GM19467 (cell line): ENCODE results near the gene FGF22.
"Not testable (repeated sequence)": the region's sequence is repeated elsewhere in the genome, so short reads cannot be mapped to it uniquely, and the experiment has no call there.

Source experiments
- ATAC-seq: cut with Tn5 transposase; IDR thresholded peaks from one replicate; pipeline ENCODE4 v1.9.1; 2021; ENCODE audit warnings: mild to moderate bottlenecking, moderate library complexity; ENCODE audit not compliant: unreplicated experiment

FGF22 gene

GRCh38 chr19:621819-622218 is 17.9 kb upstream of the FGF22 start:
- no peak for ATAC-seq

GRCh38 chr19:622666-623065 is 17.0 kb upstream of the FGF22 start:
- no peak for ATAC-seq

DNA sequence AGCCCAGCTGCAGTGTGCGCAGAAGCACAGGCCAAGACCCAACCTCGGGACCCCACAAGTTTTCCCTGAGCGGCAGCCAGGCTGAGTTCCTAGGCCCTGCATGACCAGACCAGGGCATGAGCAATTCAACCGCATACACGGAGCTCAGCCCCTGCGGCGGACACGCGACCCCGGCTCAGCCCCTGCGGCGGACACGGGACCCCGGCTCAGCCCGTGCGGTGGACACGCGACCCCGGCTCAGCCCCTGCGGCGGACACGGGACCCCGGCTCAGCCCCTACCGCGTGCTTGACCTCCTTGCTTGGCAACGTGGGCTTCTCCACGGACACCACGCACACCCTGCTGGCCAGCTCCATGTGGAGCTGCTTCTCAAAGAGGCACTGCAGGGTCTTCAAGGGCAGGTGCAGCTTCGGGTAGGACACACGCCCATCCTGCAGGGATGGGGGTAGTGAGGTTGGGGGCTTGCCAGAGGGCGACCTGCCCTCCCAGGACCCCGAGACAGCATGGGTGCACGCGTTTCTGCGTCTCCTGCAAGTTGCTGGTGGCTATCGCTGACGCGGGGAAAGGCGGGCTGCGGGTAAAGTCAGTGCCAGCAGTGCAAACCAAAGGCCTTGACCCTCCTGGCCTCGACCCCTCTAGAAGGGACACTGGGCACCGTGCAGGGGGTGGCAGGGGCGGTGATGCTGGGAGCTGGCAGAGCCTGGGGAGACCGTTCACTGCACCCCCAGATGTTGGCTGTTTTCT is 16.3 kb upstream of the FGF22 start:
- no peak for ATAC-seq

DNA sequence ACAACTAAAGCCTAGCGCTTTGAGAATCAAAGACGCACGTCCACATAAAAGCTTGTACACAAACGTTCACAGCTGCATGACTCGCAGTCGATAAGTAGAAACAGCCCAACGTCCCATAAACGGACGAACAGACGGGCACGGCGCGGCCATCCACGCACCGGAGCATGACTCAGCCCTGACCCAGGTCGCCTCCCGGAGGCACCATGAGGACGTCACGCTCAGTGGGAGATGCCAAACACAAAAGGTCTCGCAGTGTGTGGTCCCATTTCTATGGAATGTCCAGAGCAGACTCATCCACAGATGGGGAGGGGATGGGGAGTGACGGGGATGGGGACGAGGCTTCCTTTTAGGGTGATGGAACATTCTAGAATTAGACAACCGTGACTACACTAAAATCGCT is 15.7 kb upstream of the FGF22 start:
- ATAC-seq = no peak

- ATAC-seq = no peak
Measured at GRCh38 chr19:624433-625109, 15.1 kb upstream of the FGF22 start.

DNA sequence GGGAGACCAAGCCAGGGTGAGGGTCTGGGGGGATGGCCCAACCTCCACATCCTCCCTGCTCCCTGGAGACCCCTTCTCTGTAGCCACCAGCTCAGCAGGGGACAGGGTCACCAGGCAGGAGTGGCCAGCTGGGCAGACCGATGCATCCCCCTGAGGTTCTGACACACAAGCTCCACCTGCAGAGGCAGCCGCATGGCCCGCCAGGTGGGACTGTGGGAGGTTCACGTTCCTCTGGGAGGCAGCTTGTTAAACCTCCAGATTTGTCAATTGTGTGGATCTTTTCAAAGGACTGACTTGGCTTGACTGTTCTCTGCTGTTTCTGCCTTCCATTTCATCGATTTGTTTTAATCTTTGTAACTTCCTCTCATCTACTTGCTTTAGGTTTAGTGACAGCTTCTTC is 14.4 kb upstream of the FGF22 start:
- ATAC-seq = no peak

- ATAC-seq = not testable (repeated sequence)
Measured at GRCh38 chr19:626566-626965, 13.1 kb upstream of the FGF22 start.

DNA sequence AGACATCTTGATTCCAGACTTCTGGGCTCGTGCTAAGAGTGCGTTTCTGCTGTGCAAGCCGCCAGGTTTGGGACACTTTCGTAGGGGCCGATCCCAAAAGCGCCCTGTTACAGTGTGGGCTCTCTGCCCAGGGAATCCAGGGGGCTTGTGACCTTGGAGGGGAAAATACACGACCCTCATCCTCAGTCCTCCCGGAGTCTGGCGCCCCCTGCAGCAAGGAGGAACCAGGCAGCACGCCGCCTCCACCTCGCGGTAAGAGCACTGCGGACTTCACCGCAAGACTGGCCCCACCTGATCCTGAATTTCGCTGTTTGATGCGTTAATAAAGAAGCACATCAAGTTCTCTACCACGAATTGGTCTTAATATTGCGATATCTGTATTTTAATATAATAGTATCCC is 11.5 kb upstream of the FGF22 start:
- ATAC-seq = no peak

DNA sequence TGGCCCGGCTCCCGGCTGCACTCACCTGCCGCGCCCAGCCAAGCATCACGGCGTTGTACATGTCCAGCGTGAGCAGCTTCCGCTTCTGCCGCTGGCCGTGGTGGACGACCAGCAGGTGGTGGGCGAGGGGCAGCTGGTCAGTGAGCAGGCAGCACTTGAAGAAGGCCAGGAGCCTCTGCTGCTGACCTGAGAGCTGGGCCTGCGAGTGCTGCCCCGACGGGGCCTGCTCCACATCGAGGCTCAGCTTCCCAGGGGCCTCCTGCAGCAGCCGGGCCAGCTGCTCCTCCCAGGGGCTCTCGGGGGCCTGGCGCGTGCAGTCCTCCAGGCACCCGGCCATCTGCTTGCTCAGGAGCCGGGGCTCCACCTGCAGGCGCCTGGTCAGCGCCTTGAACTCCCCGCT is 10.2 kb upstream of the FGF22 start:
- ATAC-seq = not testable (repeated sequence)

- no peak for ATAC-seq
Measured at GRCh38 chr19:629961-630714, 9.5 kb upstream of the FGF22 start.

- peak; percentile 20 for ATAC-seq
Measured at GRCh38 chr19:632579-633067, 7.1 kb upstream of the FGF22 start.

DNA sequence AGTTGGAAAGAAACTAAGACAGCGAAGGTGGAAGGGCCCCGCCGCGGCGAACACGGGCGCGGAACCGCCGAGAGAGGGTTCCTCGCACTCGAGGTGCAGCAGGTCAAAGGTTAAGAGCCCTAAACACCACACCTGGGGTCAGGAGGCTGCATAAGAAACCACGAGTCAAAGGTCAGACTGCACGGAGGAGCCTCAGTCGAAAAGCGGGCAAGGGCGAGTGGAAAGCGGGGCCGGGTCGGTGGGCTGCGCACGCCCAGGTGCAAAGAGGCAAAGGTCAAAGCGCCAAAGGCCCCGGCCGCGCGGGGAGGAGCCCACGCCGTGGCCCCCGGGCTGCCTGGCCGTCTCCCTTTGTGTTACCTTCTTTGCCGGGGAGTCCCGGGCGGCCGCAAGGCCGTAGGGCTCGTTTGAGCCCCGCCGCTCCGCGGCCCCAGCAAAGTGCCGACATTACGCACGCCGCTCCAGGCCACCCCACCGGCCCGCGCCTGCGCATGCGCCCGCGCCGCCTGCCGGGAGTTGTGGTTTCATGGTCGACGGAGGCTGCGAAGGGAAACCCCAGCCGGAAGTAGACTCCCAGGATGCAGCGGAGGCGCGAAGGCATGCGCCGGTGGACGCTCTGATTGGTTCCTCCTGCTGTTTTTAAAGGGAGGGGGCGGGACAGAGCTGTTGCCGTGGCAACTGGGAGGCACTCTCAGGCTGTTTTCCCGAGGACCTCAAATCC is 6.5 kb upstream of the FGF22 start, which contains the start of gene POLRMT:
Gene POLRMT, minus strand, starts transcription at position 470 of the 718 bp plus-strand sequence. Its CDS starts 25 bp downstream, at position 445.
- ATAC-seq = peak; percentile 71

DNA sequence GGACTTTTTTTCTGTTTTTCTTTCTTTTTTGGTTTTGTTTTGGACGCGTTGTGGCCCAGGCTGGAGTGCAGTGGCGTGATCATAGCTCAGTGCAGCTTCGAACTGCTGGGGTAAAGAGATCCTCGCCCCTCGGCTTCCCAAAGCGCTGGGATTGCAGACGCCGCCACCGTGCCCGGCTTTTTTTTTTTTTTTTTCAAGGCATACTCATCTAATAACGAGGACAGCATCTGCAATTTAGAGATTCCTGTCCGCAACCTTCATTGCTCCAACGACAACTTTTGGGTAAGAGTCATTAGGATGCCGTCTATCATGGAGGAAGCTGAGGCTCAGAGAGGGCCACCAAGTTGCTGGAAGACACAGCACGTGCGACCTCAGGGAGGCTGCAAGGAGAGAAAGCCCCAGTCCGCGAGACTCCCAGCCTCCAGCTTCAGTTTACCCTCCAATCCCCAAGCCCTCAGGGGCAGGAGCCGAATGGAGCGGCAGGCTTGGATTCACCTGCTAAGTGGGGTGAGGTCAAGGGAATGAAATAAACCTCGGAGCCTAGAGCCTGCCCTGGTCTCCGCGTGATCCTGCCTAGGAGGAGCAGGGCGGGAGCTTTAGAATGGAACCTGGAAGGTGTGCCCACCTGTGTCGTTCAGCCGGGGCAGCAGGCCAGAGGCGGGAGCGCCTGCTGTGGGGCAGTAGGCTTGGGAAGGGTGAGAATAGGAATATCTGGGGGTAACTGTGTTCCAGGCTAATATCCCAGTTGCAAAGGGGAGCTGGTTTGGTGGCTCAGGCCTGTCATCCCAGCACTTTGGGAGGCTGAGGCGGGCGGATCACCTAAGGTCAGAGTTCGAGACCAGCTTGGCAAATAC is 5.7 kb upstream of the FGF22 start:
- ATAC-seq = no peak

DNA sequence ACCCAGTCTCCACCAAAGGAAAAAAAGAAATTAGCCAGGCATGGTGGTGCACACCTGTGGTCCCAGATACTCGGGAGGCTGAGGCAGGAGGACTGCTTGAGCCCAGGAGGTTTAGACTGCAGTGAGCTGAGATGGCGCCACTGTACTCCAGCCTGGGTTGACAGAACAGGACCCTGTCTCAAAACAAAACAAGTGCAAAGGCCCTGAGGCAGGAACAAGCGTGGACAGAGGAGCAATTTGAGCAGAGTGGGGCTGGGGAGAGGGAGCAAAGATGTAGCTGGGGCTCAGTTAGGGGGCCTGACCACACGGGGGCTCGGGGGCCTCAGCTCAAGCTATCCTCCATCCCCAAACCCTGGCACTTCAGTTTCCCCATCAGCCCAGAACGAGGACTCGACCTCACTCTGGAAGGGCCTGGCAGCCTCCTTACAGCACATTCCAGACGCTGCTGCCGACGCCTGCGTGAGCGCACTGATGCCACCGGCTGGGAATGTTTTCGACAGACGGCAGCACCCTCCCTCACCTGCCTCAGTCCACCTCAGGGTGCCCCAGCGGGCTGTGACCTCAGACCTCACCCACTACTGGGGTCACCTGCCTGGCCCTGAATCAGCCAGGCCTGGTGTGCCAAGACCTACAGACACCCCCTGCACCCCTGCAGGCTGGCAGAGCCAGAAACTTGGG is 4.6 kb upstream of the FGF22 start:
- ATAC-seq = no peak

- no peak for ATAC-seq
Measured at GRCh38 chr19:638906-639252, 800 bp upstream of the FGF22 start.

- ATAC-seq = no peak
Measured at GRCh38 chr19:640161-640558, 481 bp downstream of the FGF22 start.

- ATAC-seq = no peak
Measured at GRCh38 chr19:640606-641189, 1.0 kb downstream of the FGF22 start.

DNA sequence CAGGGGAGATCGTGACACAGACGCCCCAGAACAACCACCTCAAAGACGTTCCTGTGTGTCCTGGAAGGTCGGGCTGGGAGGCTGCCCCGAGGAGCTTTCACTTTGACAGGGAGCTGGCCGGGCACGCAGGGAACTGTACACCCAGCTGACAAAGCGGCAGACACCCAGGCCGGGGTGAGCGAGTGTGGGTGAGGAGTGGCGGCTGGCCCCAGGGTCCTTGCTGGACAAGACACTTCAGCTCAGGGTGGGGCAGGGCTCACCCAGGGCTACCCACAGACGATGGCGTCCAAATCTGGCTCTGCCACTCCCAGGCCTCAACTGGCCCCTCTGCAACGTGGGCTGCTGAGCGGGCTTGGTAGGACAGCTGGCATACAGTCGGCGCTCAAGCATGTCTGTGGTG is 2.0 kb downstream of the FGF22 start:
- ATAC-seq = no peak
